HCT116 (cell line): ENCODE data around the gene GEMIN7. TPM values are rescaled to one million over a fixed set of nuclear protein-coding genes. Genes with fewer than 3 reads are reported as not detected.

Experiments
- ATAC-seq: fragments of 200-7000 bp; cut with Tn5 transposase; 2 replicates; pipeline ENCODE4 v1.9.1; 2020; ENCODE audit warnings: mild to moderate bottlenecking, moderate library complexity
- BruUV-seq: library from RNA; stranded (reverse); fragments of 400-500 nt; replicated peaks from 2 replicates; lab custom pipeline; 2021; lab: Mats Ljungman, UMichigan
- CTCF ChIA-PET: fragments of 300-600 bp; sonication (Branson Sonifier 250); formaldehyde crosslinking; loops from one replicate; lab custom pipeline; 2021; ENCODE audit warnings: antibody characterized with exemption; lab: Charles Lee
- POLR2A ChIA-PET: fragments of 300-600, 350-600 bp; sonication (Branson Sonifier 250); formaldehyde crosslinking; loops from one replicate; lab custom pipeline; 2021; ENCODE audit warnings: antibody characterized with exemption; lab: Charles Lee
- RAD21 ChIA-PET, 2 experiments: fragments of 300-600 bp; sonication (Branson Sonifier 250); formaldehyde crosslinking; loops; one replicate each; lab custom pipeline; 2023; ENCODE audit warnings: low total read pairs in 2 of 2; ENCODE audit not compliant: uncharacterized antibody in 2 of 2, unreplicated experiment in 2 of 2, low non-redundant PET in 1 of 2; lab: Charles Lee
- DNase-seq: peaks from one replicate; pipeline ENCODE4 v3.0.0-alpha.2; 2010; ENCODE audit warnings: low read depth, low spot score
- H2AFZ ChIP-seq: fragments of 200-600 bp; shearing (Covaris generic), sonication (generic); 2 replicates; pipeline ENCODE4 v1.6.1; 2017; ENCODE audit warnings: low read depth, mixed run types, mixed read lengths, antibody characterized with exemption, low read length; ENCODE audit not compliant: poor library complexity, severe bottlenecking
- H3K27ac ChIP-seq: 2 replicates; pipeline ENCODE4 v1.5.1; 2012; ENCODE audit warnings: low read depth, low read length
- H3K27me3 ChIP-seq: fragments of 200-600 bp; sonication (generic); 2 replicates; pipeline ENCODE4 v1.6.1; 2016; ENCODE audit warnings: mixed run types, low read length, mixed read lengths; ENCODE audit not compliant: insufficient read depth
- H3K36me3 ChIP-seq, 2 experiments: fragments of 200-500 bp in 1 of 2; fragments of 200-600 bp in 1 of 2; sonication (Bioruptor generic) in 1 of 2; sonication (generic) in 1 of 2; 2 replicates each; pipeline versions ENCODE4 v1.5.1 to v1.6.1; 2014 to 2016; ENCODE audit warnings: low read length in 2 of 2, inconsistent platforms in 1 of 2, mixed read lengths in 1 of 2, mixed run types in 1 of 2; ENCODE audit not compliant: insufficient read depth in 2 of 2, control insufficient read depth in 1 of 2
- H3K4me1 ChIP-seq, 2 experiments: fragments of 200-600 bp in 1 of 2; sonication (generic) in 1 of 2; 2 replicates each; pipeline versions ENCODE4 v1.5.1 to v1.6.1; 2012 to 2017; ENCODE audit warnings: low read length in 2 of 2, inconsistent platforms in 1 of 2, mild to moderate bottlenecking in 1 of 2, mixed read lengths in 1 of 2, mixed run types in 1 of 2, moderate library complexity in 1 of 2; ENCODE audit not compliant: insufficient read depth in 2 of 2, control insufficient read depth in 1 of 2
- H3K4me2 ChIP-seq: fragments of 200-600 bp; sonication (generic); 2 replicates; pipeline ENCODE4 v1.6.1; 2017; ENCODE audit warnings: mixed run types, low read length, mixed read lengths
- H3K4me3 ChIP-seq, 2 experiments: fragments of 200-600 bp in 1 of 2; sonication (generic) in 1 of 2; replicated peaks in 1 of 2; 2 replicates each; pipeline ENCODE4 v1.5.1; 2011 to 2016; ENCODE audit warnings: low read length in 2 of 2, control low read depth in 1 of 2, low read depth in 1 of 2, mild to moderate bottlenecking in 1 of 2, mixed read lengths in 1 of 2, mixed run types in 1 of 2
- H3K79me2 ChIP-seq: fragments of 200-600 bp; sonication (generic); 2 replicates; pipeline ENCODE4 v1.6.1; 2017; ENCODE audit warnings: mild to moderate bottlenecking, mixed run types, low read length, moderate library complexity, mixed read lengths; ENCODE audit not compliant: insufficient read depth
- H3K9ac ChIP-seq: fragments of 200-600 bp; sonication (generic); 2 replicates; pipeline ENCODE4 v1.6.1; 2016; ENCODE audit warnings: low read length, mixed read lengths
- H3K9me2 ChIP-seq: fragments of 200-600 bp; sonication (generic), shearing (Covaris generic); 2 replicates; pipeline ENCODE4 v1.6.1; 2017; ENCODE audit warnings: mixed run types, mild to moderate bottlenecking, moderate library complexity; ENCODE audit not compliant: insufficient read depth
- H3K9me3 ChIP-seq, 2 experiments: fragments of 200-500 bp in 1 of 2; fragments of 200-600 bp in 1 of 2; sonication (Bioruptor generic) in 1 of 2; sonication (generic) in 1 of 2; 2 replicates each; pipeline ENCODE4 v1.6.1; 2014 to 2017; ENCODE audit warnings: low read length in 2 of 2, mixed read lengths in 2 of 2, inconsistent platforms in 1 of 2, low read depth in 1 of 2, mild to moderate bottlenecking in 1 of 2, mixed run types in 1 of 2, moderate library complexity in 1 of 2; ENCODE audit not compliant: control insufficient read depth in 1 of 2, insufficient read depth in 1 of 2
- H4K20me1 ChIP-seq: fragments of 200-600 bp; sonication (generic), shearing (Covaris generic); 2 replicates; pipeline ENCODE4 v1.6.1; 2017; ENCODE audit warnings: mixed run types, mild to moderate bottlenecking, moderate library complexity; ENCODE audit not compliant: insufficient read depth
- ATF3 ChIP-seq: IDR thresholded peaks from 2 replicates; pipeline ENCODE4 v1.6.1; 2012
- CBX3 ChIP-seq: IDR thresholded peaks from 2 replicates; pipeline ENCODE4 v1.6.1; 2012; ENCODE audit warnings: low read depth
- CEBPB ChIP-seq: IDR thresholded peaks from 2 replicates; pipeline ENCODE4 v1.6.1; 2012; ENCODE audit warnings: low read depth
- CTCF ChIP-seq, 3 experiments: fragments of 200-600 bp in 1 of 3; sonication (generic) in 1 of 3; IDR thresholded peaks in 2 of 3; conservative IDR thresholded peaks in 1 of 3; 2 replicates each; pipeline ENCODE4 v1.5.1; 2012 to 2017; ENCODE audit warnings: low read depth in 2 of 3, low read length in 2 of 3, antibody characterized with exemption in 1 of 3, borderline replicate concordance in 1 of 3, control low read depth in 1 of 3, mild to moderate bottlenecking in 1 of 3, mixed read lengths in 1 of 3, mixed run types in 1 of 3, moderate library complexity in 1 of 3; ENCODE audit not compliant: insufficient read depth in 1 of 3
- EZH2phosphoT487 ChIP-seq: fragments of 200-600 bp; IDR thresholded peaks from 2 replicates; pipeline ENCODE4 v1.6.1; 2018; ENCODE audit warnings: antibody characterized with exemption, borderline replicate concordance
- FOSL1 ChIP-seq: IDR thresholded peaks from 2 replicates; pipeline ENCODE4 v1.6.1; 2012; ENCODE audit warnings: low read depth
- MAX ChIP-seq: IDR thresholded peaks from 2 replicates; pipeline ENCODE4 v1.6.1; 2012
- POLR2A ChIP-seq: IDR thresholded peaks from 2 replicates; pipeline ENCODE4 v1.7.0; 2011; ENCODE audit warnings: borderline replicate concordance; ENCODE audit not compliant: insufficient read depth, insufficient read length; ENCODE audit errors: extremely low read depth
- REST ChIP-seq: IDR thresholded peaks from 2 replicates; pipeline ENCODE4 v1.6.1; 2012; ENCODE audit warnings: low read depth
- SP1 ChIP-seq: IDR thresholded peaks from 2 replicates; pipeline ENCODE4 v1.6.1; 2012; ENCODE audit warnings: low read depth
- ZBTB33 ChIP-seq: IDR thresholded peaks from 2 replicates; pipeline ENCODE4 v1.6.1; 2011; ENCODE audit warnings: mild to moderate bottlenecking, low read length, moderate library complexity; ENCODE audit not compliant: insufficient replicate concordance; ENCODE audit errors: extremely low read depth
- intact Hi-C: fragments of 100-400 bp; cut with micrococcal nuclease; formaldehyde crosslinking; loops from 2 replicates; pipeline ENCODE4 v1.10.0; 2022
- total RNA-seq: library from RNA; stranded (reverse); gene quantifications from one replicate; pipeline ENCODE4 v1.2.1, GENCODE V29; 2021; ENCODE audit not compliant: unreplicated experiment

The GEMIN7 gene
- total RNA-seq, 1 experiment from 2014 or later: 35.4 TPM

GRCh38 chr19:45087531-45087930 is 8.5 kb downstream of the GEMIN7 start (continued):
- TF ChIP-seq REST (no peak), ATF3 (no peak), ZBTB33 (no peak)

- RAD21 ChIA-PET: no interaction called here
- Histone ChIP-seq H3K9me3 (no peaks in the 10 kb centered on the region), H3K27me3 (no peaks in the 10 kb centered on the region), H3K9ac (no peak overlapping the region), H4K20me1 (no peaks in the 10 kb centered on the region), H3K79me2 (peaks cover 63% of the 10 kb centered on the region), H3K4me1 (peaks cover 13 to 39% of the 10 kb centered on the region in 2 experiments; a peak in 3 of 4 replicates), H2AFZ (no peak overlapping the region), H3K4me2 (0 out of 2 replicates have a peak overlapping the region, but pooled peaks have one; percentile 96), H3K36me3 (peaks cover 0 to 18% of the 10 kb centered on the region in 2 experiments; a peak in 2 of 4 replicates), H3K4me3 (no peak overlapping the region), H3K9me2 (no peaks in the 10 kb centered on the region), H3K27ac (no peak overlapping the region; the same call in 1 of the 2 replicates)
- no TSS peak for BruUV-seq
- CTCF ChIA-PET: no interaction called here
- POLR2A ChIA-PET: no interaction called here
- intact Hi-C loops: loop anchor here (10.0 kb wide), 2 partner anchors 85 to 685 kb away; partner anchors contain the start of genes BLOC1S3 and TRAPPC6A
- DNase-seq (no peak), ATAC-seq (no peak)
- TF ChIP-seq FOSL1: no peak
- no peak for TF ChIP-seq MAX
- no peak for TF ChIP-seq CEBPB
- TF ChIP-seq ATF3: no peak
- TF ChIP-seq SP1: no peak
- TF ChIP-seq EZH2phosphoT487: no peak
- no peak for TF ChIP-seq CBX3
- TF ChIP-seq REST: no peak
- no peak for TF ChIP-seq CTCF (IDR thresholded peaks at IDR 0.05 in 2 of 3, conservative IDR thresholded peaks at IDR 0.05 in 1 of 3; ENCODE audit: borderline replicate concordance in 1 of 3, insufficient read depth in 1 of 3, low read depth in 2 of 3, low read length in 2 of 3)
- TF ChIP-seq POLR2A: no peak
Observed at GRCh38 chr19:45090034-45090433, 11.0 kb downstream of the GEMIN7 start.
